ENCODE results near the gene ZNF500.
"Not testable (repeated sequence)": the region's sequence is repeated elsewhere in the genome, so short reads cannot be mapped to it uniquely, and the experiment has no call there.

The ZNF500 gene

DNA sequence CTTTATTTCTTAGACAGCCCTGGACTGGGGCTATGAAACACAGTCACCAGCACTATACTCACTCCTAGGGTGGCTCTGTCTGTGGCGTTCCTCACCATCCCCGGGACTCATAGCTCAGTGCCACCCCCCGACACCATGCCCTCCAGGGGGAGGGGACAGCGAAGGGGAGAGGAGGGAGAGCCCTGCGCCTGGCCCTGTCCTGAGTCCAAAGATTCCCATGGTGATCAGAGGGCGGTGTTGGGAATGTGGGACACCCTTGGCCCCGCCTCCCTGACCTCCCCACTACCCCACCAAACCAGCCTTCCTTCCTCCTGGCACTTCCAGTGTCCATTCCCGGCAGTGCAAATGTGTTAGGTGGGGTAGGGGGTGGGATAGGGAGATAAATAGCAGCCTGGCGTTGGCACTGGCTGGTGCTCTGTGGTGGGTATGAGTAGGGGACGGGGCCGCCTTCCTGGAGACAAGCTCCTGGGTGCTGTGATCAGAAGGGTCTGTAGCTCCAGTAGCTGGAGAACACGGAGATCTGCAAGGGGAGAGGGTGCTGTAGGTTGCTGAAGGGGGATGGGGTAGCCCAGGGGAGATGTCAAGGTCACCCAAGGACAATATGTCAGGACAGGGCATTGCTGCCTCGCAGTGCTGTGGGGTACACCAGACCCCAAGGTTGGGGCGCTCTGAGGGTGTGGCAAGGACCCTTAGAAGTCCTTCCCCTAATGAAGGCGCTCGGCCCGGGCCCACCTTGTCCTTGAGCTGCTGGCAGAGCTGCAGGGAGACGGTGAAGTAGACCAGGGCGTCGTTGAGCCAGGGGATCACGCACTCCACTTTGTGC lies 30.2 kb upstream of the ZNF500 start:
- no peak for DNase-seq (ENCODE audit: low read depth)

DNA sequence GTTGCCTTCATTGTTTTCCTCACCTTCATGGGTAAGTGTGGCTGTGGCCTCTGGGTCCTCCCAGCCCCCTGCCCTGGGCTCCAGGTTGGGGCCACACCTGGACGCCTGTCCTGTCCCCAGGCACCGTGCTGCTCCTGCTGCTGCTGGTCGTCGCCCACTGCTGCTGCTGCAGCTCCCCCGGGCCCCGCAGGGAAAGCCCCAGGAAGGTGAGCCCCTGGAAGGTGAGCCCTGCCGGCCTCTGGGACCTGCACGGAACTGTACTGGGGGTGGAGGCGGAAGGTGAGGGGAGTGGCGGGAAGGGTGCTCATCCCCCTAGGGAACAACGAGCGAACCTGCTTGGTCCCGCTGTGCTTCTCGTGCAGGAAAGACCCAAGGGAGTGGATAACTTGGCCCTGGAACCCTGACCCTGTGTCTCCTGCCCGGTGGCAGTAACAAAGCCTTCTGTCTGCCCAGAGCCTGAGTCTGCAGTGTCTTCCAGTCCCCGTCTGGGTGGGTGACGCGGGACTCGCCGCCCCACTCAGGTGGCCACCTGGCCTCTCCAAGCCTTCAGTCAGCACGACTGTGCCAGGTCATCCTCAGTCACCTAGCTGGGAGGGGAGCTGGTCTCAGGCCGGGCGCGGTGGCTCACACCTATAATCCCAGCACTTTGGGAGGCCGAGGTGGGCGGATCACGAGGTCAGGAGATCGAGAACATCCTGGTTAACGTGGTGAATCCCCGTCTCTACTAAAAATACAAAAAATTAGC lies 29.0 kb upstream of the ZNF500 start:
- no peak for DNase-seq (ENCODE audit: low read depth)

DNA sequence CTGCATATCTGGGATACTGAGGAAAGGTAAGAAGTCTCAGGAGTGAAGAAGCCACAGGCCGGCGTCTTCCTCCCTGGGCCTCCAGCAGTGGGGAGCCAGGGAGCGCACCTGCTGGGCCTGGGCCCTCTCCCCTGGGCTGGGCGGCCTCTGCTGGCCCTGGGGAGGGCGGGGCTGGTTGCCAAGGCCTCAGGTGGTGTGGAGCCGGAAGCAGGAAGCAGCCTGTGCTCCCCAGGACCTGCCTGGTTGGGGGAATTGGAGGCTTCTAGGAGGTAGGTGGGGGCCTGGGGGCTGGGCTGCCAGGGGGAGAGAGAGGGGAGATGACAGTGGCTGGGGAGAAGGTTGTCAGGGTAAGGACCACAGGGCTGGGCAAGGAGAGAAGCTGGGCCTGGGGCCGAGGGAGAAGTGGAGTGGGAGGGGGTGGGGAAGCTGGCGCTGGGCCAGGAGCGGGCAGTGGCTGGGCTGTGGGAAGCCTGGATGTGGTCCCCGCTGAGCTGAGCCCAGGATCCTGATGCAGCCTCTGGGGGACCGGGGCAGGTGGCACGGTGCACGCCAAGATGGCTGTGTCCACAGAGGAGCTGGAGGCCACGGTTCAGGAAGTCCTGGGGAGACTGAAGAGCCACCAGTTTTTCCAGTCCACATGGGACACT lies 28.3 kb upstream of the ZNF500 start, which contains the start of gene SMIM22:
SMIM22 (plus strand) TSS at position 189 of the 647 bp plus-strand sequence; CDS start at position 555, 366 bp downstream.
- no peak for DNase-seq (ENCODE audit: low read depth)

DNA sequence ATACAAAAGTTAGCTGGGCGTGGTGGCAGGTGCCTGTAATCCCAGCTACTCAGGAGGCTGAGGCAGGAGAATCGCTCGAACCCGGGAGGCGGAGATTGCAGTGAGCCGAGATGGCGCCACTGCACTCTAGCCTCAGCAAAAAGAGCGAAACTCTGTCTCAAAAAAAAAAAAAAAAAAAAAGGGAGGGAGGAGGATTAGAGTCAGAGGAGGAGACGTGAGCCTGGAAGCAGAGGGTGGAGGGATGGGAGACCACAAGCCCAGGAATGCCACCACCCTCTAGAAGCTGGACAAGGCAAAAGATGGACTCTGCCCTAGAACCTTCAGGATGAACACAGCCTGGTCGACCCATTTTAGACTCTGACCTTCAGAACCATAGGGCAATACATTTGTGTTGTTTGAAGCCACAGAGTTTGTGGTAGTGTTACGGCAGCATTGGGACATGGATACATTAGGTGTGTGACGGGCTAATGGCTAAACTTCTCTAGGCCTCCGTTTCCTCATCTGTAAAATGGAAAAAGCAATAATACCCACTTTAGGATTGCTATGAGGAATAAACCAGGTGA lies 26.1 kb upstream of the ZNF500 start:
- DNase-seq (ENCODE audit: low read depth), result no peak

DNA sequence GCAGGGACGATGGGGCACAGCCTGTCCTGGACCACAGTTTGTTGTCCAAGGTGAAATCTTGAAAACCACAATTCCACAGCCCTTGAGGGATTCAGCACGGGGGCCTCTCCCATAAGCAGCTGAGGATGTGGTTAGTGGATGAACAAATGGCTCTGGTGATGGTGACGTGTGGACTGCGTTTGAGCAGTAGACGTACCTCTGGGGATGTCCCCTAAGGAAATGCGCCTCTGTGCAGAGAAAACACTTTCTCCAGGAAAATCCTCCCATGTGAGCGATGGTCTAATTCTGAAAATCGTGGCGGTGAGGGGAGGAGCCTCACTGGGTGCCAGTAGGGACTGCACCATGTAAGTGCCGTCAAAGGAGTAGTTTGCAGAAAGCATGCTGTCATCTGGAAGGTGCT lies 23.9 kb upstream of the ZNF500 start:
- no peak for DNase-seq (ENCODE audit: low read depth)

DNA sequence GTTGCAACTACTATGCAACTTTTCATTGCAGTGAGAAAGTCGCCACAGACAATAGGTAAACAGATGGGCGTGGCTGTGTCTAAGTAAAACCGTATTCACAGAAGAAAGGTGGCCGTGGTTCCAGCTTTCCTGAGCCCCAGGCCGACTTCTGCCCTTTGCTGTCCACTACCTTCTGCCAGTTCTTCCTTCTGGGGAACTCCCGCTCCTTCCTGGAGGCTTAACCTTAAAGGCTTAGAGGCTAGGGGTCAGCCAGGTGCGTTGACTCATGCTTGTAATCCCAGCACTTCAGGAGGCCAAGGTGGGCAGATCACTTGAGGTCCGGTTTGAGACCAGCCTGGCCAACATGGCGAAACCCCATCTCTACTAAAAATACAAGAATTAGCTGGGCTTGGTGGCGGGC lies 23.3 kb upstream of the ZNF500 start:
- DNase-seq (ENCODE audit: low read depth), result no peak

DNA sequence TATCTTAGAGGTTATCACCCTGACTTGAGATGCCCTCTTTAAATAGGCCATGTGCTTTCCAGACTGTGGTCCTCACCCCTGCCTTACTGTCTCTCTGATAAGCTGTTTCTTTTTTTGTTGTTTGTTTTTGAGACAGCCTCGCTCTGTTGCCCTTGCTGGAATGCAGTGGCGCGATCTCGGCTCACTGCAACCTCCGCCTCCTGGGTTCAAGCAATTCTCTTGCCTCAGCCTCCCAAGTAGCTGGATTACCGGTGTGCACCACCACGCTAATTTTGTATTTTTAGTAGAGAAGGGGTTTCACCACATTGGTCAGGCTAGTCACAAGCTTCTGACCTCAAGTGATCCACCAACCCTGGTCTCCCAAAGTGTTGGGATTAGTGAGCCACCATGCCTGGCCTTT lies 21.9 kb upstream of the ZNF500 start:
- DNase-seq (ENCODE audit: low read depth), result no peak

DNA sequence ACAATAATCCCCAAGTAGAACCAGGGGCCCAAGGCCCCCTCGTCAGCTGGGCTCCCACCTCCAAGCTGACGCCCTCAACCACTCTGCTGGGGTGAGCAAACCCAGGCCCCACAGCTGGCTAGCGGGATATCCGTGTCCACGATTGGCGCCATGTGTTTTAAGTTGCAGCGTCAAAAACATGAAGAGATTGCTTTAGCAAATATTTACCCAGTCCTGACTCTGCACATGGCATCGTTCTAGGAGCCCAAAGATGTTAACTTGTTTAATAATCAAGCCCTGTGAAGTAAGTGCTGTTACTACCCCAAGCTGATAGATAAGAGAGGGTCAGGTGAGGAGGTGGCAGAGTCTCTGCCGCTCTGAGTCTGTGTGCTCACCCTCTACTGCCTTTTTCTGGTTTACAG lies 21.5 kb upstream of the ZNF500 start:
- no peak for DNase-seq (ENCODE audit: low read depth)

DNA sequence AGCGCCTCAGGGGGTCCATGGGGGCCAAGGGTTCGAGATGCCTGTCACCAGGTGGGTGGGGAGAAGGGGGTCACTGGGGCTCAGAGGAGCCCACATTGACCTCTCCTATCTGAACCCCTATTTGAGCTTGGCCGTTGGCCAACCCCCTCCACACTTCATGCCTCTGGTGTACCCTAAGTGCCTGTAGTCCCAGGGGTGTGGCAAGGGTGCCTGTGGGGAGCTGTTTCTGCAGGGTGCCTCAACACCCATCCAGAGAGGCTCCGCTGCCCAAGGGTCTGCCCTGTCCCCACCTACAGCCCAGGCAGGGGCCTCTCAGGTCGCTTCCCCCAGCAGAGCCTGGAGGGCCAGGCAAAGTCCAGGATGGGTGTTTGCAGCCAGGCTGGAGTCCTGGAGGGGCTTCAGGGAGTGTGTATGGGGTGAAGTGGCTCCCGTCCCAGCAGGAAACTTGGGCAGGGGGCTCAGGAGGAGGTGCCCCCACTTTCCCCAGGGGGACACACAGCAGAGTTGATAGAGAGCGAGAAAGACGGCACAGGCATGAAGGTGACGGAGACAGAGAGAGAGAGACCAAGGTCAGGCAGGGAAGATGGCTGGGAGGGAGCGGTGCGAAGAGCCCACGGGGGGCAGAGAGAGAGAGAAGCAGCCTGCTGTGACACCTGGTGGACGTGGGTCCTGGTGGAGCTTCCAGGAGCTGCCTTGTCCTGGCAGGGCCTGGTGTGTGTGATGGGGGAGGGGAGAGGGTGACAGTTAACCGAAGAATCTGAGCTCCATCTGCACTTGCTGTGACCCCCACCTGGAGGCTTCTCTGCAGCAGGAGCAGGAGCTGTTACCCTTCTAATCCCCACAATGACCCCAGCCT lies 20.9 kb upstream of the ZNF500 start, which contains the start of gene SEPTIN12:
SEPTIN12 (minus strand) TSS at position 719 of the 856 bp plus-strand sequence; CDS start at position 19, 700 bp downstream.
- DNase-seq (ENCODE audit: low read depth), result no peak

DNA sequence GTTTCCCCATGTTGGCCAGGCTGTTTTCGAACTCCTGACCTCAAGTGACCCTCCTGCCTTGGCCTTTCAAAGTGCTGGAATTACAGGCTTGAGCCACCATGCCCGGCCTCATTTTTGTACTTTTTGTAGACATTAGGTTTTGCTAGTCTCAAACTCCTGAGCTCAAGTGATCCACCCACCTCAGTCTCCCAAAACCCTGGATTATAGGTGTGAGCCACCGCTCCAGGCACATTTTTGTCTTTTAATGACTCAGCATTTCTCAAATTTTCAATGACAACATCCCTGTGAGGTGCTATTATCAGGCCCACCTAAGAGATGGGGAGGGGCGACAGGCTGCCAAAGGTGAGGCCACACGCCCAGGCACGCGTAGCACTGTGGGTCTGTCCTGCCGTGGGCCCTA lies 20.1 kb upstream of the ZNF500 start:
- DNase-seq (ENCODE audit: low read depth), result no peak

DNA sequence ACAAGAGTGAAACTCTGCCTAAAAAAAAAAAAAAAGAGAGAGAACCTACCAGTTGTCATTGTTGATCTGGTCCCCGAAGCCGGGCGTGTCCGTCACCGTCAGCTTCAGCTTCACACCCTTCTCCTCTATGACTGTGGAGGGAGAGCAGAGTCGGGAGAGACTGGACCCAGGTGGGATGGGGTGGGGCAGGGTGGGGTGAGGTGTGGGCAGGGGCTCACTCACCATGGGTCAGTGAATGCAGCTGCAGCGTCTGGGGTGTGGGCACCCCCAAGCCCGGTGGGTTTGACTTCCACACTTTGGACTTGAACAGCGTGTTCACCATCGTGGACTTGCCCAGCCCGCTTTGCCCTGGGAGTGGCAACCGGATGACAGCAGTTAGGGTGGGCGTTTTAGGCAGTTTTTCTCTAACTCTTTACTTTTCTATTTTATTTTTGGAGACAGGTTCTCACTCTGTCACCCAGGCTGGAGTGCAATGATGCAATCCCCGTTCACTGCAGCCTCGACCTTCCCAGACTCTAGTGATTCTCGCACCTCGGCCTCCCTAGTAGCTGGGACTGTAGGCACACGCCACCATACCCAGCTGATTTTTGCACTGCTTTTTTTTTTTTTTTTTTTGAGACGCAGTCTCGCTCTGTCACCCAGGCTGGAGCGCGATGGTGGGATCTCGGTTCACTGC lies 18.9 kb upstream of the ZNF500 start:
- DNase-seq (ENCODE audit: low read depth), result no peak

DNA sequence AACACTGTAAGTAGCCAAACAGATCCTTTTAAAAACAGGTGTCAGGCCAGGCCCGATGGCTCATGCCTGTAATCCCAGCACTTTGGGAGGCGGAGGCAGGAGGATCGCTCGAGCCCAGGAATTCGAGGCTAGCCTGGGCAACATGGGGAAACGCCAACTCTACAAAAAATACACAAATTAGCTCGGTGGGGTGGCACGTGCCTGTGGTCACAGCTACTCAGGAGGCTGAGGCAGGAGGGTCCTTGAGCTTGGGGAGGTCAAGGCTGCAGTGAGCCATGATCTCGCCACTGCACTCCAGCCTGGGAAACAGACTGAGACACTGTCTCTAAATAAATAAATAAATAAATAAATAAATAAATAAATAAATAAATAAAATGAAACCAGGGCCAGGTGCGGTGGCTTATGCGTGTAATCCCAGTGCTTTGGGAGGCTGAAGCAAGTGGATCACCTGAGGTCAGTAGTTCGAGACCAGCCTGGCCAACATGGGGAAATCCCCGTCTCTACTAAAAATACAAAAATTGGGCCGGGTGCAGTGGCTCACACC lies 17.6 kb upstream of the ZNF500 start:
- not testable (repeated sequence) for DNase-seq (ENCODE audit: low read depth)

DNA sequence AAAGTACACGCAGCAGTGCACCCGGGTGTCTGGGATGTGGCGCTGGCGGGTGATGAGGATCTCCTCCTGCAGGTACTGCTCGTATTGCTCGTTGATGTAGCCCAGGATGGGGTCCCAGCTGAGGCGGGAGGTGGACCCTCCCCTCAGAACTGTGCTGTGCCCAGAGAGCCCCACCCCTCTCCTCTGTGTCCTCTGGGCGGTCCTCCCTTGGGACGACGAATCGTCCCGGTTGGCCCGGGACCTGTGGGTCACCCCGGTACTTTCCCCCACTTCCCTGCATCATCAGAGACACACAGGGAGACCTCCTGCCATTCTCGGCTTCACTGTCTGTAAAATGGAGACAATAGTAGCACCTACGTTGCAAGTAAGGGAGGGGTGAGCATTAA lies 17.0 kb upstream of the ZNF500 start:
- no peak for DNase-seq (ENCODE audit: low read depth)

DNA sequence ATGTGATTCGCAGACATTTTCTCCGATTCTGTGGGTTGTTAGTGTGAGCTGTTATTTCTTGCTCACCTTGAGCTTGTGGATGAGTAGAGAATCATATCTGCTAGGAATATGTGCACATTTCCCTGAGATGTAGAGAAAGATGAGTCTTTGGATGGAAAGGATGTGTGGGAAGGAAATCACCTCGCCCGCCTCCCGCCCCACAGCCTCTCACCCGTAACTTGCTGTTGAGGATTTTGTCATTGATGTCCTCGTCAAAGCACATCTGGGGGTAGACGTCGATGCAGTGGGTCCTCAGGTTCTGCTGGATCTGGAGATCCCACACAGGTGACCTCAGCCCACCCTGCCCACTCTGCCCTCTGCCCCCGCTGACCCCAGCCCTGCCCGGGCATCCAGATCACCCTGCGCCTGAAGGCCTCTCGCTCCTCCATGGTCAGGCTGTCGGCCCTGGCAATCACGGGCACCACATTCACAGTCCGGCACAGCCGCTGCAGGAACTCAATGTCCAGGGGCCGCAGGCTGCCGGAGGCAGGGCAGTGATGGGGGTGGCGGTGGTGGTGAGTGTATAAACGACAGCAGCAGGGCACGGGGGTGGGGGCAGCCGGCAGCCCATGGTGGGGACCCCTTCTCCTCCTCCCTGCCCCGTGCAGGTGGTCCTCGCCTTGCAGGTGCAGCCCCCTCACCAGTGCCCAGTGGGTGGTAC lies 16.4 kb upstream of the ZNF500 start:
- DNase-seq (ENCODE audit: low read depth), result no peak

DNA sequence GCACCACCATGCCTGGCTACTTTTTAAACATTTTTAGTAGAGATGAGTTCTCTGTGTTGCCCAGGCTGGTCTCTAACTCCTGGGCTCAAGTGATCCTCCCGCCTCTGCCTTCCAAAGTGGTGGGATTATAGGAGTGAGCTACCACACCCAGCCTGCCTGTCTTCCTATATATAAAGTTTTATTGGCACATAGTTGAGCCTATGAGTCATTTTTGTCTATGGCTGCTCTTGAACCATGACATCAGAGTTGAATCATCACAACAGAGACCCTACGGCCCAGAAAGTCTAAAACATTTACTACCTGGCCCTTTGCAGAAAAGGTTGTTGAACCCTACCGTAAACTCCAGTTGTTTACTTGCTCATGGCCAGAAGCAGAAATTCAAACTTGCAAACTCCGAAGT lies 13.3 kb upstream of the ZNF500 start:
- no peak for DNase-seq (ENCODE audit: low read depth)

DNA sequence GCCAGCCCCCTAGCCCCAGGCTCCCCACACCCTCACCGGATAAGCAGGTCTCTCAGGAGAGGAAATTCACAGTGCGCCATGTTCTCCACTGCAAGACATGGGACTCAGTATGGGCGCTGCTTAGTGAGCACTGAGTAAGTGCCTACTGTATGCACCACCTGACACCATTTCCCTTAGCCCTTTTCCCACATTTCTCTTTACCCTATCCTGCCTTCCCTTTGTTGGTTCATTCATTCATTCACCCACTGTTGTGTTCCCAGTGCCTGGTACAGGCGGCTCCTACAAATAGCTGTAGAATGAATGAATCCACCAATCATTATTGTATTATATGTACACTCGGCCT lies 11.1 kb upstream of the ZNF500 start:
- no peak for DNase-seq (ENCODE audit: low read depth)

DNA sequence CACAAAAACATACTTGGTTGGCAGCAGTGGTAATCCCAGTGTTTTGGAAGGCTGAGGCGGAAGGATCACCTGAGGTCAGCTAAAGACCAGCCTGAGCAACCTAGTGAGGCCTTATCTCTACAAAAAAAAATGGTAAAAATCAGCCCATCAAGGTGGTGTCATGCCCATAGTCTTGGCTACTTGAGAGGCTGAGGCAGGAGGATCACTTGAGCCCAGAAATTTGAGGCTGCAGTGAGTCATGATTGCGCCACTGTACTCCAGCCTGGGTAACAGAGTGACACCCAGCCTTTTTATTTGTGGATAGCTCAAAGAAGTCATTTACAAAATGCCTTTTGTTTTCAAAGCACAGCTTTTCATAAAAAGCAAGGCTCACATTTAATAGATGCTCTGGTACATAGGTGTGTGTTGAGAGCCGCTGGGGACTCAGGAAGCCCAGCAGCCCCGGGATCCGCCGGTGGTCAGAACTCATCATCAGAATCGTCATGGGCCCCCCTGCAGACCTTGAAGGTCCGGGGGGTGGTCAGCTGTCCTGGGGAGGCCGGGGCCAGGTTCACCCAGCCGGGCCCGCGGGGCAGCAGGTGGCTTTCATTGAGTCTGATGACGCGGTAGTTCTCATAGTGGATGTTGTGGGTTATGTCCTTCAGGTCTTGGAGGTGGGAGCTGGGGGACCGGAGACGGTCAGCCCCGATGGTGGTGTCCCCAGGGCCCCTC lies 10.5 kb upstream of the ZNF500 start:
- no peak for DNase-seq (ENCODE audit: low read depth)

DNA sequence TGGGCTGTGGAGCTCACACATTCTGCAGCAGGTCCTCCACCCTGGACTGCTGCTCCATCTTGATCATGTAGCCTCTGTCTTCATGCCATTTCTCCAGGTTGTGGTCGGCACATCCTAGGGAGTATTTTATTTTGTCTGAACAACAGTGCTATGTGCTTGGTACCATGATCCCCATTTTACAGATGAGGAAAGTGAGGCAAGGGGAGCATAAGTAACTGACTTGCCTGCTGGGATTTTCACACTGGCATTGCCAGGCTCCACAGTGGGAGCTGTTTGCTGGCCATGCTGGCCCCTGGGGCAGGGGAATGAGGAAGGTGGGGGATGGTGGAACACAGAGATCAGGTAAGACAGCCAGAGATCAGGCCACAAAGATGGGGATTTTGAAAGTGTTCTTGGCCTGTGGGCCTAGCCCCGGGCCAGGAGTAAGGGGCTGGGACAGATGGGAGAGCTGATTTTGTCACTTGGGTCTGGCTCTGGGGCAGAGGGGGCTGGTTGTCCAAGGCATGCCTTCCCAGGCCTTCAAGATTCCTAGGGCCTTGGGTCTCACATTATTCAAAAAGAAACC lies 9.3 kb upstream of the ZNF500 start:
- no peak for DNase-seq (ENCODE audit: low read depth)

DNA sequence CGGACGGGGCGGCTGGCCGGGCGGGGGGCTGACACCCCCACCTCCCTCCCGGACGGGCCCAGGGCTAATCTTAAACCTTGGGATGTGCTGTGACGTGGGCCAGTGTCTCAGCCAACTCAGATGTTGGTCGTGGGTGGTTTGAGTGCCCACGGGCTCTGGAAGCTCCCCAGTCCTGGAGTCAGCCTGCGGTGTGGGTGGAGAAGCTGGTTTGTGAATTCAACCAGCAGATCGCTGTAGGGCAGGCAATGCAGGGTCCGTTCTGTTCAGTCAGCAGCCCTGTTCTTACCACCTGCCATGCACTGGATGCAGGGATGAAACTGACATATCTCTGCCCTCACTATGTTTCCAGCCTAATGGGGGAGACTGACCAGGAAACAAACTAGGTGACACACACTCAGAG lies 8.0 kb upstream of the ZNF500 start:
- DNase-seq (ENCODE audit: low read depth), result no peak

Measured in stimulated activated CD8-positive, alpha-beta memory T cell treated with anti-CD3 and anti-CD28 coated beads, Interleukin-4, amount 100 ng/mL, for 24 hours (primary cell).